Anterior cingulate cortex (tissue), 58 donors: ENCODE results near the gene MTCH1.
"Not testable (repeated sequence)": the region's sequence is repeated elsewhere in the genome, so short reads cannot be mapped to it uniquely, and the experiment has no call there.

Source experiments
- DNase-seq, 58 donors: peaks; one replicate each; lab custom pipeline; 2025; lab: John Stamatoyannopoulos, UW

MTCH1 gene

DNA sequence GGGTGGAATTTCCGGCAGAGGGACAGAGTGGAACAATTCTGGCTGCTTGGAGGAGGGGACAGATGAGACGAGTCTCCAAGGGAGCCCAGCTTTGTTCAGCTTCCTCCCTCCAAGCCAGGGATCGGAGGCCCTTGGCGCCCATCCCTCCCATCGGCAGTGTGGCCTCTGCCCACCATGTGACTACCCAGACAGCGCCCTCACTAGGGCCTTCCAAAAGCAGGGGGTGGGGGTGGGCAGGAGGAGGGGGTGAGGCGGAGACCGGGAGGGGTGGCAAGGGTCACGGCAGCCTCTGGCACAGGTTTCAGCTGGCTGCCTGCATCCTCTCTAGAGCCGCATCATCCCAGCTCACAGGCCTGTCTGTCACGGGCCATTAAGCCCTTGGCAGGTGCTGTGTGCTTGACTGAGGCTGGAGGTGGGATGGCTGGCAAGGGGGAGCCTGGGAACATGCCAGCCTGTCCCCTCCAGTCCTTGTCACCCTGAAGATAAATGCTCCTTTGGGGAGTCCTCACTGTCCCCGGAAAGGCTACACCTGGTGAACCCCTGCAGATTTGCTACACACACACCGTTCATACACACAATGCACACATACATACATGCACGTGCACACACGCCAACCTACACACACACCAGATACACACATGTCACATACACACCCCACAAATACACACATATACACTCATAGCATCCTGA is 13.2 kb upstream of the MTCH1 start:
- DNase-seq = peak in 30 of 58 donors; percentile 13 to 67 (median 38)

DNA sequence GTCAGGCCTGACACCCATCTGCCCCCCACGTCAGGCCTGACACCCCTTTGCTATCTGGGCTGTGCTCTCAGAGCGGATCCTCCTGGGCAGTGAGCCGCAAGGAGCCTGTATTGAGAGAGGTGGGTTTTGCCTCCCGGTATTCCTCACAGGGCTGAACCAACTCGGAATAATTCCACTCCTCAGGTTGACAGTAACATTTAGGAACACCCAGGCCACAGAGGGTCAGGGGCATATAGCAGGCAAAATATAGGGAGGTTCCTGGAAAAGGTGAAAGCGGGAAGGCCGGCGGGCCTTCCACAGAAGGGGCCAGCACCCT is 12.7 kb upstream of the MTCH1 start:
- peak in 3 of 58 donors; percentile 48 to 58 (median 49) for DNase-seq

DNA sequence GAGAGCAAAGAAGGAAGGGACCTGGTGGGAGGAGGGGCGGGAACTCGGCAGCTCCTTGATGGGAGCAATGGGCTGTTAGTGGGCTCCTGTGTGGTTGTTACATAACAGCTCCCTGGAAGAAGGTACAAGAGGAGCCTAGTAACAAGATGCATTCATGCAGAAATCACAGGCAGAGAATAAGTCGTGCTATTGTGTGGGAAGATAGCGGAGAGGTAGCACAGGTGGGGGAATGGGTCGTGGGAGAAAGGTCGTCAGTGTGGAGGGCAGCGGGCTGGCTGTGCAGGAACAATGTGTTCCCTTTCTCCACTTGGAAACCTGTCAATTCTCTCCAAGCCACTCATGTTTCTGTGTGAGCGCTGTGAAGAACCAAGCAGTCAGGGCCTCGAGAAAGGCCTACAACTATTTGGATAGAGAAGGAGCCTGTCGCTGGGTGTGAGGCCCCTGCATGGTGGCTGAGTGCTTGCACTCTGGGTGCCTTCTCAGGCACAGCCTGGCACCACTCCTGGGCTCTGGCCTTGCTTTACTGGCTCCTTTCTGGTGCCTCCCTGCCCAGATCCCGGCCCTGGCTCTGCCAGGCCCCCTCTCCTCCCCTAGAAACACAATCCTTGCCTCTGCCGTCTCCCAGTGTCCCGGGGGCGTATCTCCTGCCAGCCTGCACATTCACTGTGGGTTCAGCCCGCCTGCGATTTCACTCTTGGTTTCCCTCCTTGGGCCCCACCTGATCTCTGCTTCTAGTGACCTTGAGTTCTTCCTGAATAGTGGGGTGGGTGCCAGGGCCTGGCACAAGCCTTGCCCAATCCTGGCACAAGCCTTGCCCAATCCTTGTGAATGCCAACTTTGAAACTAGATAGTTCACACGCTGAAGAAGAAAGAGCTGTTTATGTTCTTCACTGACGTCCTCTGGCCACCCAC is 12.1 kb upstream of the MTCH1 start:
- peak in 52 of 58 donors; percentile 27 to 88 (median 66) for DNase-seq

DNA sequence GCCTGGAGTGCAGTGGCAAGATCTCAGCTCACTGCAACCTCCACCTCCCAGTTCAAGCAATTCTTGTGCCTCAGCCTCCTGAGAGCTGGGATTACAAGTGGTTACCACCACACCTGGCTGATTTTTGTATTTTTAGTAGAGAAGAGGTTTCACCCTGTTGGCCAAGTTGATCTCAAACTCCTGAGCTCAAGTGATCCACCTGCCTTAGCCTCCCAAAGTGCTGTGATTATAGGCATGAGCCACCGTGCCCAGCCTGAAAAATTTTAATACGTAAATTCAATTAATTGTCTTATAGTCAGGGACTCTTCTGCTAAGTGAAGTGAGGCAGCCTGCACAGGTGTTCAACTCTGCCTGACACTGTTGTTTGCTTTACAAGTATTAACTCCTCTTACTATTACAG is 4.4 kb upstream of the MTCH1 start:
- DNase-seq = not testable (repeated sequence)

DNA sequence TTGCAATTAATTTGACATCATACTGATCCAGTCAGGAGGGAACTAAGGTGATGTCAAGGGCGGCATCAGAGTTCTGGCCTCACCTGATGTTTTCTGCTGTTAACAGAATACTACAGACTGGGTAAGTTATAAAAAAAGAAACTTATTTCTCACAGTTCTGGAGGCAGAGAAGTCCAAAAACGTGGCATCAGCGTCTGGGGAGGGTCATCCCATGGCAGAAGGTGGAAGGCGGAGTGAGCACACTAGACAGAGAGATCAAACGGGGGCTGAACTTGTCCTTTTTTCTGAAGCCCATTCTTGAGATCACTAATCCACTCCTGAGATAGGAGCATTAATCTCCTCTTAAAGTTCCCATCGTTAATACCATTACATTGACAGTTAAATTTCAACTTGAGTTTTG is 3.3 kb upstream of the MTCH1 start:
- DNase-seq = no peak

DNA sequence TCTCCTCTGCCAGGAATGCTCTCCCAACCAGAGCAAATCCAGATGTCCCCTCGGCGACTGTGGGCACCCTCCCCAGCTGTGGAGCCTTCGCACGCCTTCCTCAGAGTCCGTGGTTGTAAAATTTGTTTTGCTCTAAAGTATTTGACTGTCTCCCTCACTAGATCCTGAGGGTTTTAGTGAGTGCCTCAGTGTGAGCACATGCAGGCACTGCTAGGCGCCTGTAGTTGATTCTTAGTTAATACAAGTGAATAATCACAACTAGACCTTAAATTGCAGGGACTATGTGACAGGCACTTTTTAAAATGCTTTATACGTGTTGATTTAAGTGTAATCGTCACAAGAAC is 680 bp upstream of the MTCH1 start:
- peak in 1 of 58 donors; percentile 65 for DNase-seq

DNA sequence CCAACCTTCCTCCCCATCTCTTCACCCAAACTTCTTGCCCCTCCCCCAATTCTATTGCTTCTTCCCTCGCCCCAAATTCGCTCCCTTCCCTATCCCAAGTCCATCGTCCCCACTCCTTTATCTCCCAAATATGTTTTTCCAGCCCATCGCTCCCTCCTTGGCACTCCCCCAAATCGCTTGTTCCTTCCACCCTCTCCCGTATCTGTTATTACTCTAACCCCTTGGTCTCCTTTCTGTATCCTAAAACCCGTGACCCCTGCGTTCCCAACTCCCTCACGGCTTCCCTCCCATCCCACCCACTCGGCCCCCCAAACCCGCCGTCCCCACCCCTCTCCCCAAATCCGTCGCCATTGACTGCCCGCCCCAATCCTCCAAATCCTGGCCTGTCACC is 584 bp downstream of the MTCH1 start:
- DNase-seq = peak in 1 of 58 donors; percentile 45

DNA sequence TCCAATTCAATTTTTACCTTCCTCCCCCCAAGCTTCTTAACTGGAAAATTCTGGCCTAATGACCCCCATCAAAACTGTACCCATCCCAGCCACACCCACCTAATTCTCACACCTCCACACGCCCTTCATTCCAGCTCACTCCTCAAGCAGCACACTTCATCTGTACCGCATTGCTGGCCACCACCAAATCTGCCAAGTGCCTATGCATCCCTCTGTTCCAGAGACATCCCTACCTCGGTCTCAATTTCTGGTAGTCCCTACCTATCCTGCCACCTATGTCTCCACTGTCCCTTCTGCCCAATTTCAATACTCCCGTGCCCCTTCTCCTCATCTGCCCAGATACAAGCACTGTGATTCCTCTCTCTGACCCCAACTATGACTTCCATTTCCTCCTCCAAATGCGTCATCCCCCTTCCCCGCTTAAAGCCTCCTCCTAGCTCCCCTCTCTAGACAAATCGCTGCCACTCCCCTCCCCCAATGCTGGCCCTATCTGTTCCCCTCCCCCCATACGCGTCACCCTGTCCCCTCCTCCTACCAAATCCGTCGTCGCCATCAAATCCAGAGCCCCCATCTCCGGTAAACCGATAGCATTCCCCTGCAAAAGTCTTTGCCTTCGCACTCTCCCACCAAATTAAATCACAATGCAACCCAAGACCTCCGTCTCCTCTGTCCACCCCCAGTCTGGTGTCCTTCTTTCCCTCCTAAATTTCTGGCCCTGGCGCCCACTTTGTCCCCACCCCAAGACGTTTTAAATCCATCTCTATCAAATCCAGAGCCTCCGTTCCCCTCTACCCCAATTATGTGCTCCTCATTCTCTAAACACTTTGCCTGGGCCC is 1.2 kb downstream of the MTCH1 start:
- peak in 26 of 58 donors; percentile 7 to 66 (median 30) for DNase-seq

DNA sequence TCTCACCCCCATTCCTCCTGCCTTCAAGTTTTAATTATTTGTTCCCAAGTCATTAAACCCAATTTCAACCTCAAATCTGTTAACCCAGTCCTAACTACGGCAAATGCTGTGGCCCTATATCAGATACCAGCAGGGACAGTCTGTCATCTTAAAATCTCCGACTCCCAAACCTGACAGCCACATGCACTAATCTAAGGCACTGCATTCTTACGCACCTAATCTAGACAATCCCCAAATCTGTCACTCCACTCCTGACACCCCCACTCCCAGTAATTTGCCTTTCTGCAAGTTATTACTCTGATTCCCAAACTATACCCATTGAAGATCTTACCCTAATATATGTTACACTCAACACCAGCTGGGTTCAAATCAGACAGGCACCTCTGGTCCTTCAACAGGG is 2.5 kb downstream of the MTCH1 start:
- no peak for DNase-seq

DNA sequence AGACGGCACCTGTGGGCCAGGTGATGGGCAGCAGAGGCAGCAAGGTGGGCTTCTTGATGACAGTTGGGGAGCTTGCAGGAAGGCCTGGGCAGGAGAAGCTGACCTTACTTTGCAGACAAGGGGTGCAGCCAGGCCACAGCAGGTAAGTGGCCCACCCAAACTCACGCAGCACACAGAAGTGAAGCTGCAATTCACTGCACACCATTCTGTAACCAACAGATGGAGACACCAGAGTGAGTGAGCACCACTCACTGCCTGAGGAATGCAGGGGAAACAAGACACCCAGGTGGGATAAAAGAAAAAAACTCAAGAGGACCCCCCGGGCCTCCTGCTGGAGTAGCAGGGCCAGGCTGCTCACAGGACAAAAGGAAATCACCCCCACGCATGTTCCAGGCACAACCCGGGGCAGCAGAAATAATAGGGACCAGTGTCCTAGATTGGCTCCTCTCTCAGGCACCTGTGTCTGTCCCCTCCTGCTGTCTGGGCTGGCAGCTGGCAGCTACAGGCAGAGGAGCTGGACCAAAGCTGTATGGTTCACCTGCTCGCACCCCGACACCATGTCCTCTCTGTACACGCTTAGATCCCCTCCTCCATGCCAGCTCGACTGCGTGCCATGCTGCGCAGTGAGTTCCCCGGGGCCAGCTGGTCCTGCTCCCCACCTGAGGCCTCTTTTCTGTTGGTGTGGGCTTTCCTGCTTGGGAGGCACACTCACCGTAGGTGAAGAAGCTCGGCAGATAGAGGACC is 4.9 kb downstream of the MTCH1 start:
- DNase-seq = peak in 3 of 58 donors; percentile 5 to 58 (median 25)

DNA sequence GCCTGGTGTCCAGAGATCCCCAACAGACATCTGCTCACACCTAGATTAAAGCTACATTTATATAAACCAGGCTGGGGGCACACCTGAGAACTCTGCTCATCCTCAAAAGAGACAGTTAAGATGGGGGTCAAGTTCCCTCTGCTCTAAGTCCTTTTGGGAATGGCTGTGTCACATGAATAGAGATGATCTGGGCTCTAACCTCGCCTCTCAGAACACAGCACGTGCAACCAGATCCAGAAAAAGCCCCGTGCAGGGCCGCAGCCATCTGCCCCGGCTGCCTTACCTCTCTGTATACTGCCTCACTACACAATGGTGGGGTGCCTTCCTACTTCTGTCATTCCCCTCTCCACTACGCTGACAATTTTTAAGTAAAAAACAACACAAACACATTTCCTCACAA is 5.9 kb downstream of the MTCH1 start:
- no peak for DNase-seq

DNA sequence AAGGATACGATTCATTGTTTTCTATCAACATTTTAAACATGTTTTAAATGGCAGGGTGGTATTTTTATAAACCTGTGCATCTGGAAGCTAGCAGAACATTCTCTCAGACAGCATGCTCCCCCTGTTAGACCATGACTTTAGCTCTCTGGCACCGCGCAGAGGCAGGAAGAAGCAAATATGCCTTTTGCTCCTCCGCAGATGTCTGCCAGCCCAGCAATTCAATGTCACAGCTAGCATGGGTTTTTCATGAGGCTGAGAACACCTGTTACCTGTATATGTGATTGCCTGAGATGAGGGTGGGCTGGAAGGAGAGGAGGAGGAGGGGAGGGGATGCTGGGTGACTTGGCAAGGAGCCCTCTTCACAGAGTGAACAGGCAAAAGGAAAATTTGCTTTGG is 6.7 kb downstream of the MTCH1 start:
- DNase-seq = peak in 53 of 58 donors; percentile 4 to 85 (median 63)

DNA sequence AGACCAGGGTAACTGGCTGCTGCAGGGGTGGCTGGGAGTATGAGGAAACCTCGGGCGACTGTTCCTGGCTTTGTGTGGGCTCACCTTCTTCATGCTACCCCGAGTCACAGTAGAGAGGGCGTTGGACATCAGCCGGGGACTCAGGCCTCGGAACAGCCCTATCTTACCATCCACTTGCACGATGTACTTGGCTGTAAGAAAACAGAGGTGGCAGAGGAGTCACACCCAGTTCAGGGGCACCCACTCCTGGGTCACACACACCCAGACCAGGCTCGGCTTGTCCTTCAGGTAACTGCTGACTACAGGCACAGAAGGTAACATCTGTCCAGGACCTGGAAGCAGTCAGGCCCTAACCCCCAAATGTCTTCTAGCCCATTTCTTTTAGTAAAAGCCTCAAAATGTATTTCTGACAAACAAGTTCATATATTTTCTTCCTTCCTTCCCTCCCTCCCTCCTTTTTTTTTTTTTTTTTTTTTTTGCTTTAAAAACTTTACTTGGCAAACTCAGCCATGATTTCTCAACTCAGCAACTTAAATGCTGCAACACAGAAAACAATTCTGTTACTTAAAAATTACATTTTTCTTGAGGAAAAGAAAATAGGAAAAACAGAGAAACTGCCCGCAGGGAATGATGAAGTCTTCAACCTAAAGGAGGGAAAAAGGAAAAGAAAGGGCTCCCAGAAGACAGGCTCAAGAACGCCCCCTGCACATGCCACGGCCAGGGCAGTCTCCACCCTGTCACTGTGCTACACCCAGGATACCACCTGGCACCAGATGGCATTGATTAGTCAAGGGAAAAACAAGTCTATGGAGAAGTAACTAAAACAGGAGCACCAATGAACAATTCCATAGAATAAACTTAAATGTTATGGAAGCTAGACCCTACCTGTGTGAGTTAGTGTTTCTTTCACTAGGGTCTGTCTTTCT is 7.3 kb downstream of the MTCH1 start:
- no peak for DNase-seq

DNA sequence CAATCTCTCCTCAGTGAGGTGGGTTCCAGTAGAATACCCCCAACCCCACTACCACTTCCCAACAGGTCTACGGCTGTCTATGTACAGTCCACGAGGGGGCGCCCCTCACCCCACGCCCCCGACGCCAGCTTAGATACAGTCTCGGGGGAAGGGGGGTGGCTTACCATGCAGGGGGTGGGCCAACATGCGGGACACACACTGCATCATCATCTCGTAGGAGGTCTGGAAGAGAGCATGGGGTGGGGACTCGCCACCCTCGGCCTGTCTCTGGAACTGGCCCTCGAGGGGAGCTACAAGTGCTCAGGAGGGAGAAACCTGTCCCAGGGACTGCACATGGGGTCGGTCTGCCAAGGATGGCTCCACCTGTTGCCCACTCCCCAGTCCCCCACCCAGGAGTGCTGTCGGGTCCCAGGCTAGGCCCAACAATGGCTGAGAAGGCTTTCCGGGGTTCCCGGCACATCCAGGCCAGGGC is 8.5 kb downstream of the MTCH1 start:
- DNase-seq = no peak

DNA sequence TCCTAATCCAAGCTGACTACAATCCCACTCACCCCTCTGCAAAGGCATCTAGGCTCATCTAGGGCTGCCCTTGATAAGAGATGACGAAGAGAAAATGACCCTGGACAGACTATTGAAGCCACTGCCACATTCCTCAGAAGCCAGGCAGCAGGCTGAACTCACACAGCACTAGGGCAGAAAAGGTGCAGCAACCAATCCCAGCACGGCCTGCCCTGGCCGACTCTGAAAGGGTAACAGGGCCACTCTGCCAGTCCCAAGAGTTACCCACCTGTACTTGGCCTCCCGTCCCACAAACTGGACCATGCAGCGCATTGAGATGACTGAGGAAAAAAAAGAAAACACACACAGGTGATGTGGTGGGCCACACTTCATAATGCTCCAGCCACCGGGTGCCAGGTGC is 9.1 kb downstream of the MTCH1 start:
- no peak for DNase-seq

DNA sequence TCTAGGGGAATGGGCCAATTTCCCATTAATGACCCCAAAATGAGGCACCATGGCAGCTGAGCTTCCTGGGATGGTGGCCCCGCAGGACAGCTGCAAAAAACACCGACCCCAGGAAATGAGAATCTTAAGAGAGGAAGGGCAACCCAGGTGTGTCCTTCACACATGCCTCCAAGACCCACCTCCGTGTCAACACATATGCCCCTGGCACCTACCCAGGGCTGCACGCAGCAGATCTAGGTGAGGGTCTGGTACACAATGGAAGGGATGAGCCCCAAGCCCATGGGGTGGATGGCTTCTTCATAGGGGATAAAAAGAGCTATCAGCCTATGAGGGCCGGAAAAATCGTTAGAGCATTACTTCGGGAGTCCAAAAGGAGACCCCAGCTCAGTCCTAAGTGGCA is 9.5 kb downstream of the MTCH1 start:
- DNase-seq = no peak

DNA sequence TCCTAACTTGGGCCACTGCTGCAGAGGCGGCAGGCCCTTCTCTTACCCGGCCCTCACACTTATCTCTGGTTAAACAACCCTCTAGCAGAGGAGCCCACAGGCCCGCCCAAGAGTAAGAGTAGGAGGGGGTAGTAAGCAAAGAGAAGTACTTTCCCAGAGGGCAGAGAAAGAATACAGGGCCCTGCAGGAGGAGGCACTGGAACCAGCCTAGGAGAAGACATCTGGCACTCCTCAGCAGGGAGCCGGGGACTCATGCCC is 10.1 kb downstream of the MTCH1 start:
- no peak for DNase-seq

DNA sequence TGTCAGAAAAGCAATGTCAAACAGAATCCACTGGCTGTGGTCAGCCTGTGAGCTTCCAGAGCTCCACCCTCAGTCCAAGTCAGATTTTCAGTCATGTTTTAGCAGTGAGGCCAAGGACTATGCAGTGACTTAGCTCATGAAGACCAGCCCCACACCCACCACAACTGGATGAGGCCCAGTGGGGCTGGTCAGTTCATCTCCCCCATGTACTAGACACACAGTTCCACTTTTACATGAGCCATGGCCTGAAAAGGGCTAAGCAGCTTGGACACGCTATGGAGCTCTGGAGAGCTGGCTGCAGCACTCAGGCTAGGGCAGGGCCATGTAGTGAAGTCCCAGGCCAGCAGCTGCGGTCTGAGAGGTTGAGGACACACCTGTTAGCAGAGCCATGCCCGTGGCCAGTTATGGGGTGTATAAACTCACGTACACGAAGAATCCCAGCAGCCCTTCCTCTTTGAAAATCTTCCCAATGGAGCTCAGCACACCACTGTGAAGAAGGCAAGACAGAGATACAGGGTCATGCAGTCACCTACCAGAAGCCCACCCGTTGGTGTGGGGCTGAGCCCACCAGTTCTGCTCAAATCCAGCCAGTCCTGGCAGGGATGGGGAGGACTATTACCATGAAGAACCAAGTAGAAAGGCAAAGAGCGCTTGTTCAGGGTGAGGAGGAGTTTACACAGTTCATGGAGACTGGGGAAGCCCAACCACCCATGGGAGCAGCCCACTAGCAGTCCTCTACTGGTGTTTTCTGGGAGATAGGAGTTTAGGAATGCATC is 10.6 kb downstream of the MTCH1 start:
- DNase-seq = no peak

DNA sequence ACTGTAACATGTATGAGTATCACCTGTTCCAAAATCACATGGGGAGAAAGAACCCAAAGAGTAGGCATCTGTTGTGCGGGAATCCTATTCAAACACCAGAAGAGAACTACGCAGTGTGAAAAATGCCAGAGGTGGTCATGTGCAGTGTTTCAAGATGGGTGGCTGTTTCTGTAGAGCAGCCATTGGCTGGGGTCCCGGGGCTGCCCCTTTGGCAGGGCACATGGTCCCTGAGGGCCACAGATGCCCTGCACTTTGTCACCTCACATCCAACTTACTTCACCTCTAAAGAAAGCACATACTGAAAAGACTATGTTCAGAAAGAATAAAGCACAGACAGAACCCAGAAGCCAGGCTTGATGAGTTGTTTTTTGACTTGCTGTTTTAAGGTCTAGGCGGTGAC is 12.3 kb downstream of the MTCH1 start:
- DNase-seq = no peak
